T-cell (primary cell): ENCODE data around the gene HSPA4L. TPM values are rescaled to one million over a fixed set of nuclear protein-coding genes. Genes with fewer than 3 reads are reported as not detected.
A peak's percentile ranks its signal among the peaks of the same experiment; 100 is the strongest.

Experiments
- ATAC-seq, 4 experiments: fragments of 200-7000 bp in 3 of 4; fragments of 150-1000 bp in 1 of 4; cut with Tn5 transposase; replicated peaks in 1 of 4; 1 replicate in 3 of 4; 2 replicates in 1 of 4; pipeline ENCODE4 v1.10.0; 2021; ENCODE audit warnings: moderate library complexity in 3 of 4, mild to moderate bottlenecking in 2 of 4, moderate number of reproducible peaks in 1 of 4
- CTCF ChIA-PET, 2 donors: fragments of 300-600 bp; sonication (Branson Sonifier 250); formaldehyde crosslinking; loops; one replicate each; lab custom pipeline; 2022; ENCODE audit warnings: antibody characterized with exemption in 2 of 2; lab: Charles Lee
- POLR2A ChIA-PET, 2 donors: fragments of 300-600 bp; sonication (Branson Sonifier 250); formaldehyde crosslinking; loops; one replicate each; lab custom pipeline; 2022; ENCODE audit warnings: antibody characterized with exemption in 2 of 2; lab: Charles Lee
- DNase-seq, 35 experiments: peaks; one replicate each; pipeline versions ENCODE4 v3.0.0 to v3.0.0-alpha.2; 2013 to 2023
- H3K27ac ChIP-seq: one replicate; pipeline ENCODE4 v1.5.1; 2013; ENCODE audit warnings: low read length
- H3K27me3 ChIP-seq, 2 experiments: replicated peaks in 1 of 2; 1 replicate in 1 of 2; 2 replicates in 1 of 2; pipeline versions ENCODE4 v1.6.1 to v1.7.0; 2013; ENCODE audit warnings: low read length in 1 of 2, mixed read lengths in 1 of 2; ENCODE audit not compliant: control insufficient read depth in 2 of 2, insufficient read depth in 2 of 2; ENCODE audit errors: extremely low read depth in 1 of 2
- H3K36me3 ChIP-seq, 2 donors: 1 replicate in 1 of 2; 2 replicates in 1 of 2; pipeline versions ENCODE4 v1.6.1 to v1.7.0; 2013; ENCODE audit warnings: low read length in 1 of 2; ENCODE audit not compliant: control insufficient read depth in 2 of 2, insufficient read depth in 1 of 2; ENCODE audit errors: extremely low read depth in 1 of 2
- H3K4me1 ChIP-seq, 2 experiments: 1 replicate in 1 of 2; 2 replicates in 1 of 2; pipeline versions ENCODE4 v1.6.1 to v1.7.0; 2013; ENCODE audit warnings: low read length in 2 of 2, mixed read lengths in 1 of 2; ENCODE audit not compliant: insufficient read depth in 2 of 2, control insufficient read depth in 1 of 2; ENCODE audit errors: extremely low read depth in 1 of 2
- H3K4me3 ChIP-seq, 2 donors: 1 replicate in 1 of 2; 2 replicates in 1 of 2; pipeline versions ENCODE4 v1.5.1 to v1.7.0; 2013; ENCODE audit warnings: mild to moderate bottlenecking in 2 of 2, low read length in 1 of 2, moderate library complexity in 1 of 2; ENCODE audit not compliant: control insufficient read depth in 1 of 2; ENCODE audit errors: extremely low read depth in 1 of 2
- H3K9me3 ChIP-seq: 2 replicates; pipeline ENCODE4 v1.7.0; 2013
- H3K27ac Mint-ChIP-seq, 2 donors: one replicate each; pipeline ENCODE4 v1.8.0; 2020 to 2021; ENCODE audit warnings: mild to moderate bottlenecking in 2 of 2, mixed read lengths in 2 of 2
- H3K27me3 Mint-ChIP-seq, 2 donors: one replicate each; pipeline ENCODE4 v1.8.0; 2021 to 2022; ENCODE audit warnings: mixed read lengths in 2 of 2
- H3K36me3 Mint-ChIP-seq: one replicate; pipeline ENCODE4 v1.8.0; 2021; ENCODE audit warnings: mixed read lengths
- H3K4me1 Mint-ChIP-seq, 3 donors: one replicate each; pipeline ENCODE4 v1.8.0; 2020 to 2022; ENCODE audit warnings: mixed read lengths in 3 of 3, mild to moderate bottlenecking in 1 of 3
- H3K4me3 Mint-ChIP-seq, 3 donors: one replicate each; pipeline ENCODE4 v1.8.0; 2020 to 2022; ENCODE audit warnings: mild to moderate bottlenecking in 3 of 3, mixed read lengths in 3 of 3, moderate library complexity in 3 of 3
- H3K9me3 Mint-ChIP-seq, 3 donors: one replicate each; pipeline ENCODE4 v1.8.0; 2020 to 2022; ENCODE audit warnings: mixed read lengths in 3 of 3
- WGBS: methylation state at CpG from one replicate; pipeline ENCODE4 v1.1.5; 2013; ENCODE audit warnings: missing lambda C conversion rate; ENCODE audit not compliant: insufficient coverage; 5-methylcytosine and 5-hydroxymethylcytosine counted together
- total RNA-seq, 35 experiments: library from RNA in 6 of 35; stranded (reverse) in 6 of 35; fragments of 120-200 nt in 1 of 35; gene quantifications; one replicate each; pipeline versions ENCODE4 v1.2.1 to v1.2.4 and lab custom pipeline; 2013 to 2026

Gene HSPA4L
- total RNA-seq, 5 donors from 2014 or later (not counting 1 experiment from before 2014, with no cell fraction given): 0.09 to 0.22 (median 0.16) TPM; not detected in 2

- DNase-seq (no peak), ATAC-seq (no peak)
- H3K27ac ChIP-seq: no peak overlapping the region
- peaks cover 7% of the 10 kb centered on the region for H3K36me3 Mint-ChIP-seq
- ChIA-PET POLR2A (interaction anchor here in 1 of 2 donors (0.7 kb wide), 1 partner anchor 57 kb away, joined by 4 read pairs; no protein-coding TSS in a partner anchor), CTCF (interaction anchor here in 1 of 2 donors (0.5 kb wide), 1 partner anchor 1327 kb away, joined by 3 read pairs; no protein-coding TSS in a partner anchor)
- no peaks in the 10 kb centered on the region for H3K36me3 ChIP-seq
- peaks cover 14 to 16% (median 16%) of the 10 kb centered on the region in 3 donors for H3K4me1 Mint-ChIP-seq
- no peaks in the 10 kb centered on the region for H3K27me3 Mint-ChIP-seq
- no peaks in the 10 kb centered on the region for H3K27me3 ChIP-seq
- no peak overlapping the region for H3K4me3 ChIP-seq
- H3K4me3 Mint-ChIP-seq: no peak overlapping the region
- no peaks in the 10 kb centered on the region for H3K9me3 ChIP-seq
- peaks cover 5 to 6% of the 10 kb centered on the region in 2 experiments for H3K4me1 ChIP-seq
- H3K27ac Mint-ChIP-seq: no peak overlapping the region
- no peaks in the 10 kb centered on the region for H3K9me3 Mint-ChIP-seq
Measured at GRCh38 chr4:127875791-127876190, 93.7 kb downstream of the HSPA4L start.

DNA sequence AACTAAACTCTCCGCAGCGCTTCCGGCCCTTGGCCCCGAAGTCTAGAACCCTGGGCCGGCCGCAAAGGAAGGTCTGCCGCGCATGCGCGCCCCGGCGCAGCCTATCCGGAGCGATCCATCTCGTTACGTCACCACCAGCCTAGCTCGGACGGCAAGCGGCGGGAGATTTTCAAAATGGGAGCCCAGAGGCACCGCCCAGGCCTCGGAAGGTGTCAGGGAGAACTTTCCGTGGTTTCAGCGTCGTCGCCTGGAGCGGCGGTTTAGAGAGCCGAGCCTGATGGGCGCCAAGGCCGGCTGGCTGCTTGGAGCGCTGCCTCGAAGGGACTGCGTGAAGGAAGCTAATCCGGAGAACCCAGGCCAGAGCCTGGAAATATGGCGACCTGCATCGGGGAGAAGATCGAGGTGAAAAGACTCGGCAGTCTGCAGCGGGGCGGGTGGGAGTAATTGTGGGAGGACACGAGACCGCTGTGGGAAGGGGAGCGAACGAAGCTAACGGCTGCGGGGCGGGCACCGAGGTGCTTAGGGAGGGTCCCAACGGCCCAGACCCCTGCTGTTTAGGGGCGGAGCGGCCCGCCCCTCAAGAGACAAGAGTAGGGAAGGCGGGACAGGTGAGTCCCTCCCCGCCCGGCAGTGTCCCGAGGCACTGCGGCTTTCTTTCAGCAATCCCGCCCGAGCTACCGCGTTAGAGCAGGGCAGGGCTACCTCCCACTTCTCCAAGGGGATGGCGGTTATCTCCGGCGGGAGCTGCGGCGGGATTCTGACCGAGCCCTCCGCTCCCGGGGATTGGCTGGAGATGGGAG, 98.8 kb downstream of the HSPA4L start, which contains the start of gene PLK4:
Gene PLK4 (plus strand): TSS at position 131 of the 800 bp plus-strand sequence. CDS start 242 bp downstream, at position 373.
- Mint-ChIP-seq H3K27ac (peak within 1 kb of the TSS; percentile 94 to 98), H3K4me3 (peak within 1 kb of the TSS; percentile 98 to 100 (median 98)), H3K27me3 (no peaks in the 10 kb centered on the region), H3K36me3 (peaks cover 5% of the 10 kb centered on the region), H3K9me3 (no peaks in the 10 kb centered on the region), H3K4me1 (peaks cover 24 to 28% (median 25%) of the 10 kb centered on the region in 3 donors)
- no peaks in the 10 kb centered on the region for H3K27me3 ChIP-seq
- ATAC-seq (peak; percentile 93 to 97 (median 95)), DNase-seq (peak; percentile 85 to 96 (median 92))
- CTCF ChIA-PET: interaction anchor here in 1 of 2 donors (1.6 to 2.3 kb wide), 2 partner anchors 9 to 84 kb away, joined by 4 to 6 read pairs; partner anchors contain the start of genes ABHD18 and MFSD8
- peaks cover 9 to 11% of the 10 kb centered on the region in 2 experiments for H3K4me1 ChIP-seq
- H3K36me3 ChIP-seq: no peaks in the 10 kb centered on the region
- POLR2A ChIA-PET: interaction anchor here (0.6 to 1.0 kb wide), 4 partner anchors 16 to 1213 kb away, joined by 3 to 5 read pairs (median 4); no protein-coding TSS in a partner anchor
- peak within 1 kb of the TSS; percentile 92 for H3K27ac ChIP-seq
- peak within 1 kb of the TSS; percentile 76 to 97 for H3K4me3 ChIP-seq
- under 1% methylated on average over 58 of the region's 70 CpGs for WGBS
- no peaks in the 10 kb centered on the region for H3K9me3 ChIP-seq

DNA sequence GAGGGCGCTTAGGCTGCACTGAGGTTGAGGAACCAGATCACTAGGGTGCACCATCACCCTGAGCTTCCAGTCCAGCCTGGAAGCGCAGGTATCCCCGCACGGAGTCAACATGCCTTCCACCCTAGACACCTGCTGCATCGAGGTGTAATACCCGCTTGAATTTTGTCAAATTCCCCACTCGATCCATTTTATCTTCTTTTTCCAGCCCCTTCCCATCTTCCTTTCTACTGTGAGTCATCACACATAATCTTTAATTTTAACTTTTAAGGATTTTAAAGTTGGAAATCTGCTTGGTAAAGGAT, 99.4 kb downstream of the HSPA4L start:
- Mint-ChIP-seq H3K4me1 (peaks cover 24 to 28% (median 25%) of the 10 kb centered on the region in 3 donors), H3K4me3 (peak overlapping the region; percentile 98 to 100 (median 98)), H3K27me3 (no peaks in the 10 kb centered on the region), H3K27ac (peak overlapping the region in 1 of 2 donors; percentile 94), H3K9me3 (no peaks in the 10 kb centered on the region), H3K36me3 (peaks cover 8% of the 10 kb centered on the region)
- no peak overlapping the region for H3K27ac ChIP-seq
- 0% methylated on average over 4 of the region's 7 CpGs for WGBS
- CTCF ChIA-PET: interaction anchor here in 1 of 2 donors (1.6 to 2.3 kb wide), 2 partner anchors 8 to 84 kb away, joined by 4 to 6 read pairs; partner anchors contain the start of genes ABHD18 and MFSD8
- H3K9me3 ChIP-seq: no peaks in the 10 kb centered on the region
- peak in 2 of 35 experiments; percentile 3 to 4 for DNase-seq
- ATAC-seq: peak in 1 of 4 experiments; percentile 4
- no peaks in the 10 kb centered on the region for H3K27me3 ChIP-seq
- no peaks in the 10 kb centered on the region for H3K36me3 ChIP-seq
- peaks cover 9 to 11% of the 10 kb centered on the region in 2 experiments for H3K4me1 ChIP-seq
- H3K4me3 ChIP-seq: peak overlapping the region; percentile 76 to 97
- POLR2A ChIA-PET: interaction anchor here in 1 of 2 donors (0.7 kb wide), 1 partner anchor 84 kb away, joined by 4 read pairs; no protein-coding TSS in a partner anchor

DNA sequence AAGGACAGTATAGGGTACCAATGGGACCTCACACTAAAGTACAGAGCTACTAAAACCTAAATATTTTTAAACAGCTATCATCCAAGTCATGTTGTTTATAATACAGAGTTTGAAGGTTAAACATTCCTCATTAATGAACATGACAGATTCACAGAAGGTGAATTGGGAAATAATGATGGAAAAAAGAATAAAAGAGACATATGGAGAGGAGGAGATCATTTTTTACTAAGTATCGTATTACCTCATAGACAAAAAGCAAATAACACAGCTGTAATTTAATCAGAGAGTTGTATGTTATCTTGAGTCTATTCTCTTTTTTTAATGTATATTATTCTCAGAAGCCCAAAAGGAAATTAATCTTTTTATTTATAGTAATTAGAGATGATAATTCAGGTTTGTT, 106.4 kb downstream of the HSPA4L start:
- Histone ChIP-seq H3K4me3 (no peak overlapping the region), H3K36me3 (no peaks in the 10 kb centered on the region), H3K27me3 (no peaks in the 10 kb centered on the region), H3K27ac (no peak overlapping the region), H3K9me3 (no peaks in the 10 kb centered on the region), H3K4me1 (no peaks in the 10 kb centered on the region)
- WGBS: no CpG with 5 or more reads among the region's 1 CpG
- H3K27ac Mint-ChIP-seq: no peak overlapping the region
- DNase-seq (no peak), ATAC-seq (no peak)
- H3K27me3 Mint-ChIP-seq: no peaks in the 10 kb centered on the region
- H3K4me1 Mint-ChIP-seq: peaks cover 0 to 4% (median 0%) of the 10 kb centered on the region in 3 donors
- peaks cover 14% of the 10 kb centered on the region for H3K36me3 Mint-ChIP-seq
- POLR2A ChIA-PET: interaction anchor here (0.5 to 0.8 kb wide), 3 partner anchors 57 to 143 kb away, joined by 3 to 7 read pairs (median 5); no protein-coding TSS in a partner anchor
- H3K9me3 Mint-ChIP-seq: no peaks in the 10 kb centered on the region
- CTCF ChIA-PET: interaction anchor here in 1 of 2 donors (0.9 kb wide), 1 partner anchor 15 kb away, joined by 3 read pairs; no protein-coding TSS in a partner anchor
- H3K4me3 Mint-ChIP-seq: no peak overlapping the region

DNA sequence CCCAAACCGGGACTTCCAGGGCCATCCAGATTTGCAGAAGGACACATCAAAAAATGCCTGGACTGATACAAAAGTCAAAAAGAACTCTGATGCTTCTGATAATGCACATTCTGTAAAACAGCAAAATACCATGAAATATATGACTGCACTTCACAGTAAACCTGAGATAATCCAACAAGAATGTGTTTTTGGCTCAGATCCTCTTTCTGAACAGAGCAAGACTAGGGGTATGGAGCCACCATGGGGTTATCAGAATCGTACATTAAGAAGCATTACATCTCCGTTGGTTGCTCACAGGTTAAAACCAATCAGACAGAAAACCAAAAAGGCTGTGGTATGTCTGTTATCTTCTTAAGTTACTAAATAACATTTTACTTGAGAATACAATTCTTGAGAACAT, 107.8 kb downstream of the HSPA4L start:
- POLR2A ChIA-PET: interaction anchor here in 1 of 2 donors (0.5 kb wide), 1 partner anchor 10 kb away, joined by 3 read pairs; no protein-coding TSS in a partner anchor
- CTCF ChIA-PET: interaction anchor here in 1 of 2 donors (1.9 kb wide), 1 partner anchor 8 kb away, joined by 6 read pairs; the partner anchor contains the start of gene PLK4
- Histone ChIP-seq H3K4me3 (no peak overlapping the region), H3K27ac (no peak overlapping the region), H3K9me3 (no peaks in the 10 kb centered on the region), H3K36me3 (no peaks in the 10 kb centered on the region), H3K27me3 (no peaks in the 10 kb centered on the region), H3K4me1 (no peaks in the 10 kb centered on the region)
- peaks cover 18% of the 10 kb centered on the region for H3K36me3 Mint-ChIP-seq
- 100% methylated on average over 1 of the region's 3 CpGs for WGBS
- no peaks in the 10 kb centered on the region for H3K27me3 Mint-ChIP-seq
- ATAC-seq (no peak), DNase-seq (no peak)
- no peak overlapping the region for H3K4me3 Mint-ChIP-seq
- H3K9me3 Mint-ChIP-seq: no peaks in the 10 kb centered on the region
- peaks cover 0 to 4% (median 0%) of the 10 kb centered on the region in 3 donors for H3K4me1 Mint-ChIP-seq
- H3K27ac Mint-ChIP-seq: no peak overlapping the region
